Measurements from ENCODE around the gene CCS.

GRCh38 chr11:66649903-66650302 lies 56.9 kb downstream of the CCS start:
- TF ChIP-seq CTCF (IDR thresholded peaks at IDR 0.05) (no peak), POLR2AphosphoS5 (IDR thresholded peaks at IDR 0.05) (no peak), POLR2A (IDR thresholded peaks at IDR 0.05; ENCODE audit: low read depth) (no peak)

All from esophagus muscularis mucosa (tissue), 3 donors.